ACC112 (cell line): Measurements from ENCODE around the gene TRNT1.

Experiments
- H2AFZ ChIP-seq: fragments of 200-600 bp; sonication (generic); one replicate; pipeline ENCODE4 v1.6.0; 2017; ENCODE audit warnings: antibody characterized with exemption, low read length; ENCODE audit not compliant: unreplicated experiment
- H3K27ac ChIP-seq: fragments of 200-600 bp; sonication (generic); 2 replicates; pipeline ENCODE4 v1.5.1; 2014; ENCODE audit warnings: low read depth, mild to moderate bottlenecking, antibody characterized with exemption, low read length, moderate library complexity
- H3K27me3 ChIP-seq: fragments of 200-600 bp; sonication (generic); 2 replicates; pipeline ENCODE4 v1.6.1; 2014; ENCODE audit warnings: mild to moderate bottlenecking, antibody characterized with exemption, low read length, moderate library complexity, mixed read lengths; ENCODE audit not compliant: insufficient read depth
- H3K36me3 ChIP-seq: fragments of 200-600 bp; sonication (generic); 2 replicates; pipeline ENCODE4 v1.6.1; 2016; ENCODE audit warnings: mild to moderate bottlenecking, antibody characterized with exemption, low read length, moderate library complexity, mixed read lengths; ENCODE audit not compliant: insufficient read depth
- H3K4me1 ChIP-seq: fragments of 200-600 bp; sonication (generic); one replicate; pipeline ENCODE4 v1.6.1; 2016; ENCODE audit warnings: low read length, mixed read lengths; ENCODE audit not compliant: insufficient read depth, unreplicated experiment, control insufficient read depth
- H3K4me3 ChIP-seq: fragments of 200-600 bp; sonication (generic); 2 replicates; pipeline ENCODE4 v1.5.1; 2014; ENCODE audit warnings: mild to moderate bottlenecking, low read depth, low read length
- H3K79me2 ChIP-seq: fragments of 200-600 bp; sonication (generic); one replicate; pipeline ENCODE4 v1.6.0; 2016; ENCODE audit warnings: low read length; ENCODE audit not compliant: control insufficient read depth, unreplicated experiment, insufficient read depth

TRNT1 gene

DNA sequence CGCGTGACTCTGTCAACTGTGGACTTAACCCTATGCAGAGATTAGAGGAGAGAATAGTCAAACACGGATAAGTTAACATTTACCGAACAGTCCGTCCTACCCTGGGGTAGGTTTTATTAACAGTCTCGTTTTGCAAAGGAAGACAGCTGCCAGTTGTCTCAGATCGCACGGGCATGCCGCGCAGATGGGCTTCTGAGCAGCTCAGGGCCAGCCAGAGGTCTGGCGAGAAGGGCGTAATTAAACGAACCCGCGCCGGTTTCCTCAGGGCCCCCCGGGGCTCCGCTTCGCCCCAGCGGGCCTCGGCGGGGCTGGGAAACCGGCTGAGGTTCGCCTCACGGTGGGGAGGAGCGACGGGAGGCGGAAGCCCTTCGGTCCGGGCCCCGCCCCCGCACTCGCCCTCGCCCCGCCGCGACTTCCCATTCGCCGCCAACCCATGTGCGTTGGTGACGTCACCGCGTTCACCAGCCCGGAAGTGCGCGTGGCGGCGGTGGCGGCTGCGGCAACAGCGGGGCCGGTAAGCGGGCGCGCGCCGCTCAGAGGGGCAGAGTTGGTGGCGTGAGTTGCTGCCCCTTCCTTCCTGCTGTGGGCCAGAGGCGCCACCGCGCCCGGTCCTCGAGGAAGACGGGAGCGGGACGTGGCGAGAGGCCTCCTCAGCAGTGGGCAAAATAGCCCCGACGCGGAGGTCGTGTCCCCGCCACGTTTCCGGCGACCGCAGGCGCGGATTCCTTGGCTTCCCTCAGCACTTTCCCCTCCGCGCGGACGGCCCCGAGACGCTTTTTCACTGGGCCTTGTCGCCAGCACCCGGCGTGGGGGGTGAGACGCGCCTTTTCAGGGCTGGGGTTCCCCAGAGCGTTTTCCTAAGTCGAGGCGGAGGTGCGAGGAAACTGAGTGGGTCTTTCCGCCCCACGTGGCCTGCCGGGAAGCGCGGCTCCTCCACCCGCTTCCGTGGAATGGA, at the start of gene TRNT1:
Gene TRNT1, plus strand, starts transcription at position 464 of the 955 bp plus-strand sequence. CDS start 2,101 bp downstream, outside the sequence.
- H3K79me2 ChIP-seq = peaks cover 32% of the 10 kb centered on the region
- peaks cover 23% of the 10 kb centered on the region for H3K36me3 ChIP-seq
- peak within 1 kb of the TSS; percentile 82 for H3K4me3 ChIP-seq
- H3K27ac ChIP-seq = peak within 1 kb of the TSS; percentile 71
- H3K27me3 ChIP-seq = no peaks in the 10 kb centered on the region
- peak within 1 kb of the TSS; percentile 95 for H2AFZ ChIP-seq
- peaks cover 4% of the 10 kb centered on the region for H3K4me1 ChIP-seq

DNA sequence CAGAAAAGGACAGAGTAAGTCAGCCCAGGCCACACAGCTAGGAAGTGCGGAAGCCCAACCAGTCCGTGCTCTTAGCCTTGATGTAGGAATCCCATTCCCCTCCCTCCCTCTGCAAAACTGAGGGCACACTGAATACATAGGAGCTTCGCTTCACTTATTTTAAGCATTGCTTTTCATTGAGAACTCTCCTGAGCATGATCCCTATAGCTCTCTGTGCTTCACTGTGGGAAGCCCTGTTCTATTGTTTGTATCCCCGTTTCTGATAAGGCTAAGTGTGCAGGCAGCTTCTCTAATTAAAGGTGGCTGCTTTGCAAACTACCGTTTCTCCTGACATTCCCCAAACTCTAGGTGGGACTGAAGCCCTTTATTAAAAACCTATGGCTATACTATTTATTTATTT, 46.4 kb upstream of the TRNT1 start:
- H3K4me3 ChIP-seq = no peak overlapping the region
- no peaks in the 10 kb centered on the region for H3K4me1 ChIP-seq
- H3K79me2 ChIP-seq = no peaks in the 10 kb centered on the region
- H2AFZ ChIP-seq = no peak overlapping the region
- H3K36me3 ChIP-seq = no peaks in the 10 kb centered on the region
- no peak overlapping the region for H3K27ac ChIP-seq
- no peaks in the 10 kb centered on the region; the same call in 1 of the 2 replicates for H3K27me3 ChIP-seq

DNA sequence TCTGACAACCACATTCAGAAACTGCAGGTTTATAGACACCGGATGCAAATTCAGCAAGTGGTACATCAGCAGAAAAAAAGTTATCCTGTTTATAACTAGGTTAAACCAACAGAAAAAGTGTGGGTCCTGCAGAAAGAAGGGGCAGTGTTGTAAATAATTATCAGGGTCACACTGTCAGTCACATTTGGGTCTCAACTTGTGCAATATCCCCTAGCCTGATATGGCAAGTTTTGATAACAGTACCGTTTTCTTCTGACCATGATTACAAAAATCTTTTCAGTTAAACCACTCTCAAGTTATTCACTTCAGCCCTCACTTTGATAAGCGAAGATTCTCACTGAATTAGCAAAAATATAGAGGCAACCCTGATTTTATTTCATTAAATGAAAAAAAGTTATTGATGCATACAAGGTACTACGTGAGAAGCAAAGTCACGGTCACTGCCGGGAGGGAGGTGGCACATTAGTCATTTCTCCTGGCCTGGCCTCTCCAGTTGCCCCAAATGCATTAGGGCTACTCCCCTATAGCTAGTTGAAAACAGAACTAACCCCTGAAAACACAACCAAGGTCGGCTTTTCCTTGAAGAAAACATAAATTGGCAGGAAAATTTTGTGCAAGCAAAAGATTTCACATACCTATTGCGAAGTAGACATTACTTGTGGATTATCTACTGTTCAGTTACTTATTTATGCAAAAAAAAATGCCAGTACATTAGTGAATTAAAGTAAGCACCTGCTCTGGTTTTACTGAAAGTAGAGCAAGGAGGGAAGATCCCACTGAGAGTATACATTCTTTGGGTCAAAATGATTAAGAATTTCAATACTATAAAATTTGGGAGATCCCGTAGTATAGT, 45.1 kb upstream of the TRNT1 start:
- H3K36me3 ChIP-seq = no peaks in the 10 kb centered on the region
- H2AFZ ChIP-seq = no peak overlapping the region
- no peaks in the 10 kb centered on the region for H3K79me2 ChIP-seq
- H3K4me3 ChIP-seq = no peak overlapping the region
- H3K27me3 ChIP-seq = no peaks in the 10 kb centered on the region; the same call in 1 of the 2 replicates
- no peaks in the 10 kb centered on the region for H3K4me1 ChIP-seq
- no peak overlapping the region for H3K27ac ChIP-seq

DNA sequence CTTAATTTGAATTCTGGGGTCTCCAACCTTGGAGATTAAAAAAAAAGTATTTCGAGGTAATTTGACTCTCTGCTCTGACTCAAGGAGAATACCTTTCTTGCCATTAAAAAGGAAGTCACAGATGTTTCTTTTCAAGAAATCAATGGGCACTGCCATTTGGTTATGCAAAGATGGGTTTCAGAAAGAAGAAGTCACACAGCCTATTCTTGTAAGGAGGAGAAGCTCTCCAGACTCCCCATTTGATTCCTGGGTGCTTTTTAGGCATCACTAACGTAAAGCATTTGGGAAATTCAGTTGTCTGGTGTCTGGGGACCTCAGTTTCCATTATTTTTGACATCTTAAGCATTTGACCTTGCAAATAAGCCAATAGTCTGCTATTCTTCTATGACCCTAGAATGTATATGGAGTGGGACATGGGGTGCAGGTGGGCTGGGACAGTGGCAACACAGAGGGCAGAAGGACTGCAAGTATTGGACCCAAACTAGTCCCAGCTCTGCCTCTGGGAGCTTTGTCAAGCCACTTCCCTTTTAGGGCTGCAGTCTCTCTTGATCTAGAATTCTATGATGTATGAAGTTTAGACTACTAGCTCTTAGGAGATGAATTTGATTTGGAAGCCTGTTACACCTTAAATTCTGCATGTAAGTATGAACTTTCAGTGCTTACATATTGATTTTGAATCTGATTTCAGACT, 44.4 kb upstream of the TRNT1 start:
- Histone ChIP-seq H3K79me2 (no peaks in the 10 kb centered on the region), H2AFZ (no peak overlapping the region), H3K4me3 (no peak overlapping the region), H3K36me3 (no peaks in the 10 kb centered on the region), H3K27me3 (no peaks in the 10 kb centered on the region; the same call in 1 of the 2 replicates), H3K4me1 (no peaks in the 10 kb centered on the region), H3K27ac (no peak overlapping the region)

DNA sequence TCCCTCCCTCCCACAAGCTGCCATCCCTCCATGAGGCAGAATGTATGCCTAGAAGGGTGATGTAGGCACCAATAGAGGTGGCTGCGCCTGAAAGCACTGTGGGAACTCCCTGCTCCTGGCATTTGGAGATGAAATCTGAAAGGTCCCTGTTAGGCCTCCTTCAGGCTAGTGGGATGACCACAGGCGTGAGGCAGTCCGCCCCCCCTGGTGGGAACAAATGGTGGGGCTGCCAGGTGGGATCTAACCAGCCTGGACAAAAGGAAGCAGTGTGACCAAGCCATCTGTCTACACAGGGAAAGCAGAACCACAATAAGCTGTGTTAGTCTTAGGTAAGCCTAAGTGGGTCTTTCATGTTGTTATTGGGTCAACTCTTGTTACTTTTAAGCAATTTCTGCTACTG, 41.9 kb upstream of the TRNT1 start:
- Histone ChIP-seq H3K4me3 (no peak overlapping the region), H3K27me3 (no peaks in the 10 kb centered on the region), H3K4me1 (no peaks in the 10 kb centered on the region), H3K36me3 (no peaks in the 10 kb centered on the region), H3K79me2 (no peaks in the 10 kb centered on the region), H2AFZ (no peak overlapping the region), H3K27ac (no peak overlapping the region)

DNA sequence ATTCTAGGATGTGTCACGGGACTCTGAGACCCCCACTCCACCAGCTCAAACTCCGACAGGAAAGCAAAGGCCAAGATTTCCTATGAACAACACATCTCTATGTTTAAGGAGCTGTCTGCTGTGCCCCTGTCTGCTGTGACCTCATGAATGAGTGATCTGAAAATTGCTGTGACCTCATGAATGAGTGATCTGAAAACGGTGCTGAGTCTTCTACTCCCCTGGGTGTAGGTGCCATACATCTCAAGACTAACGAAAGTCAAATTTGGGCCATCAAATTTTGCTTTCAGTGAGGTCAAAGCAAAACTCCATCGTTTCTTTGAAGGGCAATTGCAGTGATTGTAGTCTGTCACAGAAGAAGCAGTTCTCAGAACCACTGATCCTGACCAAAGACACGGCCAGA, 41.0 kb upstream of the TRNT1 start:
- H3K27ac ChIP-seq = no peak overlapping the region
- no peak overlapping the region for H3K4me3 ChIP-seq
- H3K27me3 ChIP-seq = no peaks in the 10 kb centered on the region
- H3K4me1 ChIP-seq = no peaks in the 10 kb centered on the region
- no peaks in the 10 kb centered on the region for H3K79me2 ChIP-seq
- no peak overlapping the region for H2AFZ ChIP-seq
- H3K36me3 ChIP-seq = no peaks in the 10 kb centered on the region

DNA sequence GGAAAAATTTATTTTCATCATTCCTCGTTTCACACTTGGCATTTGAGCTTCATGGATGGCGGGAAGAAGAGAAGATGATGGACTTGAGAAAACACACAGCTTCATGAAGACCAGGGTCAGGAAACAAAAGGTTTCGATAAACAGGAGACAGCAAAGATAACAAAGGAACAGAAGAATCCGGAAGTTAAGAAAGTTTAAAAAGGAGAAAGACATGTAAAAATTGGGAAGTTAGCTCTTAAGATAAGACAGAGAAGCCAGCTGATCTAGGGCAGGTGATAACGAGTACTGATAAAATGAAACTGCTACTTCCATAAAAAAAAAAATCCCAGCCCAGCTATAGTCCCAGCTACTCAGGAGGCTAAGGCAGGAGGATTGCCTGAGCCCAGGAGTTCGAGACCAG, 40.5 kb upstream of the TRNT1 start:
- Histone ChIP-seq H3K27me3 (no peaks in the 10 kb centered on the region), H2AFZ (no peak overlapping the region), H3K79me2 (no peaks in the 10 kb centered on the region), H3K4me1 (no peaks in the 10 kb centered on the region), H3K27ac (no peak overlapping the region), H3K4me3 (no peak overlapping the region), H3K36me3 (no peaks in the 10 kb centered on the region)

DNA sequence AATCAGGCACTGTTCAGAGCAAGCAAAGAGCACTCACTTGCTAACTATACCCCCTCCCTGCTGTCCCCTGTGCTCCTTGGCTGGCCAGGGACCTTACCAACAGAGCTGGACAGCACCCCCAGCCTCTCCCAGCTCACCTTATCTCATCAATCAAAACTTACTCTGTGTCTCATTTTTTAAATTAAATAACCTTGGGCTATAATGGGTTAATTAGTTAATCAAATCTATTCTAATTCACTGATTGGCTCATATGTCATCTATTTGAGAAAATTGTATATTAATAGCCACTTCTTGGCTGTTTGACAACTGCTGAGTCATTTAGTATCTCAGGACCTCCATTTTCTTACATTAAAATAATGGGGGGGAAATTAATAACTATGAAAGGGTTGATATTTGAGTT, 39.5 kb upstream of the TRNT1 start:
- H3K79me2 ChIP-seq = no peaks in the 10 kb centered on the region
- H3K4me1 ChIP-seq = no peaks in the 10 kb centered on the region
- no peak overlapping the region for H2AFZ ChIP-seq
- no peaks in the 10 kb centered on the region for H3K27me3 ChIP-seq
- H3K36me3 ChIP-seq = no peaks in the 10 kb centered on the region
- no peak overlapping the region for H3K27ac ChIP-seq
- no peak overlapping the region for H3K4me3 ChIP-seq

DNA sequence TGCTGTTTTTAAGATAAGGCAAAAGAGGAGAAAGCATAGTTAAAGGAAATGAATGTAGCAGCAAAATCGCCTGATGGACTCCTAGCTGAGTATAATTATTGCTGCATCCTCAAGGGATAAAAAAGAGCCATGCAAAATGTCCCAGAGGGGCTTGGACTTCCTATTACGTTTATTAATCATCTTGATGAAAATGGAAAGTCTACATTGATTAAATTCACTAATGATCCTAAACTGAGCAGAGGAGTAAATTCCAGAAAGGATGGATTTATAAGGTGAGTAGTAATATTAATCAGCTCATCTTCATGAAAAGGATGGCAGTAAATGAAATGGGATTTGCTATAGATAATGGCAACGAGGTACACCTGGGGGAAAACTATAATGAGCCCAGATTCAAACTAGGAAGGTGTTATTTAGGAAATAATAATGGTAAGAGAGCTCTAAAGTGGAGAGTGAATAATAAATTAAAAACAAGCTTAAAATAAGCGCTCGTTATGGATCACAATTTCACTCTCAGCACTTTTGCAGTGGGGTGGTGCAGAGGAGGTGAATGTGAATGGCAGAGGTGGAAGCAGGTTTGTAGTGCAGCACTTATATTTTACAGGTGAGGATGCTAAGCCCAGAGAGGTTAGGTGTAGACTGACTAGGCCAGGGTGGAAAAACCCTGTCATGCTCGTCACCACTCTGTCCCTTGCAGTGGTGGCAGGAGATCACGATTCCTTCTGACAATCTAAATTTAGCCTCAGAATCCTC, 38.8 kb upstream of the TRNT1 start:
- Histone ChIP-seq H3K79me2 (no peaks in the 10 kb centered on the region), H2AFZ (no peak overlapping the region), H3K27ac (no peak overlapping the region), H3K4me1 (no peaks in the 10 kb centered on the region), H3K4me3 (no peak overlapping the region), H3K27me3 (no peaks in the 10 kb centered on the region), H3K36me3 (no peaks in the 10 kb centered on the region)

DNA sequence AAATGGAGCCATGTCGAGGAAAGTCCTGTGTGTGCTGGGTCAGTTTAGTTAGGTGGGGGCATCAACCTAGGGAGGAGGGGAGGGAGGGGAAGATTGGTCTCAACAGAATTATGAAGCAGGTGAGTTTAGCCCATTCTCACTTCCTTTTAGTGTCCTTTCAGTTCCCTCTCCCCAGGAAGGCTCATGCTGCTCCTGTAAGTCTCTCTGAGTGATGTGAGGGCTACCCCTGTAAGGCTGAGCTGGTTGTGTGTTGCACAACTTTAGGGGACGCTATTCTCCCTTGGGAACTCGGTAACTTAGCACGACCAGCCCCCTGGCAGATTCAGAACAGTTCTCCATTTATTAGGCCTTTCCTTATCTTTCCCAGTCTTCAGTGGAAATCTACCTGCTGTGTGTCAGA, 37.7 kb upstream of the TRNT1 start:
- H3K36me3 ChIP-seq = no peaks in the 10 kb centered on the region
- H3K27ac ChIP-seq = no peak overlapping the region
- H2AFZ ChIP-seq = no peak overlapping the region
- H3K4me1 ChIP-seq = no peaks in the 10 kb centered on the region
- no peaks in the 10 kb centered on the region for H3K27me3 ChIP-seq
- H3K79me2 ChIP-seq = no peaks in the 10 kb centered on the region
- no peak overlapping the region for H3K4me3 ChIP-seq
